GM23248 (cell line): ENCODE data around the gene SUSD3. TPM values are rescaled to one million over a fixed set of nuclear protein-coding genes. Genes with fewer than 3 reads are reported as not detected.

ENCODE experiments used
- DNase-seq: peaks from one replicate; pipeline ENCODE4 v3.0.0-alpha.2; 2015
- H2AFZ ChIP-seq: fragments of 200-600 bp; sonication (generic); 2 replicates; pipeline ENCODE4 v1.6.1; 2016; ENCODE audit warnings: antibody characterized with exemption
- H3F3A ChIP-seq: fragments of 200-600 bp; sonication (generic); 2 replicates; pipeline ENCODE4 v1.6.1; 2016; ENCODE audit warnings: mild to moderate bottlenecking, antibody characterized with exemption, mixed run types; ENCODE audit not compliant: insufficient read depth
- H3K27ac ChIP-seq: fragments of 200-600 bp; sonication (generic); 2 replicates; pipeline ENCODE4 v1.5.1; 2016; ENCODE audit warnings: mild to moderate bottlenecking
- H3K27me3 ChIP-seq: fragments of 200-600 bp; sonication (generic); replicated peaks from 2 replicates; pipeline ENCODE4 v1.6.1; 2016; ENCODE audit warnings: mild to moderate bottlenecking; ENCODE audit not compliant: insufficient read depth
- H3K36me3 ChIP-seq: fragments of 200-600 bp; sonication (generic); 2 replicates; pipeline ENCODE4 v1.6.1; 2016; ENCODE audit warnings: low read depth, mild to moderate bottlenecking
- H3K4me1 ChIP-seq: fragments of 200-600 bp; sonication (generic); 2 replicates; pipeline ENCODE4 v1.6.1; 2016; ENCODE audit warnings: mild to moderate bottlenecking; ENCODE audit not compliant: insufficient read depth
- H3K4me2 ChIP-seq: fragments of 200-600 bp; sonication (generic); one replicate; pipeline ENCODE4 v1.6.1; 2016; ENCODE audit warnings: mild to moderate bottlenecking; ENCODE audit not compliant: unreplicated experiment
- H3K4me3 ChIP-seq: fragments of 200-600 bp; sonication (generic); 2 replicates; pipeline ENCODE4 v1.5.1; 2016; ENCODE audit warnings: mild to moderate bottlenecking
- H3K79me2 ChIP-seq: fragments of 200-600 bp; sonication (generic); 2 replicates; pipeline ENCODE4 v1.6.1; 2016; ENCODE audit warnings: mild to moderate bottlenecking; ENCODE audit not compliant: insufficient read depth
- H3K9ac ChIP-seq: fragments of 200-600 bp; sonication (generic); 2 replicates; pipeline ENCODE4 v1.6.1; 2016; ENCODE audit warnings: mild to moderate bottlenecking
- H3K9me2 ChIP-seq: fragments of 200-600 bp; sonication (generic); 2 replicates; pipeline ENCODE4 v1.6.1; 2016; ENCODE audit warnings: mixed run types, mild to moderate bottlenecking, moderate library complexity; ENCODE audit not compliant: insufficient read depth
- H3K9me3 ChIP-seq: fragments of 200-600 bp; sonication (generic); one replicate; pipeline ENCODE4 v1.6.1; 2017; ENCODE audit warnings: low read depth
- H4K20me1 ChIP-seq: fragments of 200-600 bp; sonication (generic); 2 replicates; pipeline ENCODE4 v1.6.0; 2016; ENCODE audit not compliant: insufficient read depth
- EZH2 ChIP-seq: fragments of 200-600 bp; sonication (generic); IDR thresholded peaks from 2 replicates; pipeline ENCODE4 v1.6.1; 2018; ENCODE audit warnings: antibody characterized with exemption, mild to moderate bottlenecking; ENCODE audit not compliant: insufficient read depth, poor library complexity, severe bottlenecking
- EZH2phosphoT487 ChIP-seq: fragments of 200-600 bp; sonication (generic); IDR thresholded peaks from 2 replicates; pipeline ENCODE4 v1.6.1; 2018; ENCODE audit warnings: antibody characterized with exemption, moderate library complexity, mild to moderate bottlenecking, low read depth; ENCODE audit not compliant: insufficient read depth
- WGBS, 2 experiments: methylation state at CpG; one replicate each; pipeline ENCODE4 v1.1.6; 2015 to 2017; ENCODE audit warnings: low lambda C conversion rate in 2 of 2, low coverage in 1 of 2; ENCODE audit errors: missing lambda C conversion rate in 2 of 2; 5-methylcytosine and 5-hydroxymethylcytosine counted together
- in situ Hi-C: fragments of 300-500 bp; cut with MboI; formaldehyde crosslinking; loops from 2 replicates; pipeline ENCODE4 v1.15.0; 2020
- polyA plus RNA-seq: library from polyadenylated mRNA; unstranded; fragments of >200 nt; fragmentation: Nextera tagmentation; extraction: Ambion mirVana; gene quantifications from 2 replicates; pipeline ENCODE4 v1.2.1, GENCODE V29; 2016
- total RNA-seq: library from RNA; depleted of rRNA; stranded (reverse); fragments of >200 nt; shearing (Covaris generic); gene quantifications from 2 replicates; pipeline ENCODE4 v1.2.3, GENCODE V29; 2014

The SUSD3 gene
- total and polyA plus RNA-seq, 2 experiments from 2014 or later, result 0.43 TPM; not detected in 1

DNA sequence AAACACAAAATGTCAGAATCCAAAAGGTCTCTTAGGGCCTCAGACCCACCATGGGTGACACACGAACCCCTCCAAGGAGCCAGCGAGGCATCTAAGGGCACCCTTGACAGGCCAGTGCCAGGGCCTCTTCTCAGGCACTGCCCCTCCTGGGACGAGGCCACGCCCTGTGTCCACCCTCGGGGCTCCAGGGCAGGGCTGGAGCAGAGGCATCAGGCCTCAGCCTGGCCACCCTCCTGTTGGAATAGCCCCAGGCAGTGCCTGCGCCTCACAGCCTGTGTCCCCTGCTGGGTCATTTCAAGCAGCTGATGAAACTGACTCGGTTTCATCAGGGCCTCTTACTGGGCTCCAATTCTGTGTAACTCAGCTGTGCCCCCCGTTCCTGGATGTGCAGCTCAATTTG, 32.8 kb upstream of the SUSD3 start:
- no peak for DNase-seq
- no peak overlapping the region for H2AFZ ChIP-seq

DNA sequence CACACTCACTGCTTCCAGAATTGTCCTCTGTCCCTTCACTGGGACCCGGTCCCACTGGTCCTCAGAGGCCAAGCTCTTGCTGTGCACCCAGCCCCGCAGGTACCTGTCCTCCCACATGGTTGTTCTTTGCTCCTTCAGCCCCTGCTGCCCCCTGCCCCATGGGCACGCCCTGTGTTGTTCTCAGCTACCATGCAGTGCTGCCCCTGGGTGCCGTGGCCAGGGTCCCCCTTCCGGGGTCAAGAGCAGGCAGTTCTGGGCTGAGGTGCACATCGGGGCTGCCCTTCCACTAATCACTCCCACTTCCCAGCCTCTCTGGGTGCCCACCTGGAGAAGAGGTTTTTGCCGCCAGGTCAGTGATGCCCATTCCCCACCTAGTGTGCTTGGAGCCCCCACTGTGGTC, 31.9 kb upstream of the SUSD3 start:
- Histone ChIP-seq H2AFZ (no peak overlapping the region), H3K79me2 (no peaks in the 10 kb centered on the region), H3K9me3 (no peaks in the 10 kb centered on the region), H3K27ac (no peak overlapping the region), H3K4me1 (no peaks in the 10 kb centered on the region), H3K27me3 (peaks cover 3% of the 10 kb centered on the region; the same call in 1 of the 2 replicates), H3K4me2 (no peak overlapping the region), H4K20me1 (no peaks in the 10 kb centered on the region), H3K9ac (no peak overlapping the region), H3K36me3 (no peaks in the 10 kb centered on the region), H3K4me3 (no peak overlapping the region), H3F3A (no peaks in the 10 kb centered on the region), H3K9me2 (no peaks in the 10 kb centered on the region)
- DNase-seq, result no peak
- 64 to 71% methylated on average over 7 of the region's 7 CpGs for WGBS, 2 experiments
- in situ Hi-C loops, result no loop called here
- TF ChIP-seq EZH2phosphoT487 (no peak), EZH2 (no peak)

More for the DNA sequence above, 32.8 kb upstream of the SUSD3 start:
- Histone ChIP-seq H3F3A (no peaks in the 10 kb centered on the region), H3K27ac (no peak overlapping the region), H3K79me2 (no peaks in the 10 kb centered on the region), H3K4me1 (no peaks in the 10 kb centered on the region), H3K27me3 (0 out of 2 replicates have a peak, but pooled peaks cover 1% of the 10 kb centered on the region), H3K9me2 (no peaks in the 10 kb centered on the region), H3K9ac (no peak overlapping the region), H3K4me2 (no peak overlapping the region), H3K9me3 (no peaks in the 10 kb centered on the region), H3K4me3 (no peak overlapping the region), H4K20me1 (no peaks in the 10 kb centered on the region), H3K36me3 (no peaks in the 10 kb centered on the region)
- in situ Hi-C loops, result no loop called here
- no peak for TF ChIP-seq EZH2
- TF ChIP-seq EZH2phosphoT487, result no peak
- 58 to 61% methylated on average over 8 of the region's 8 CpGs for WGBS, 2 experiments

DNA sequence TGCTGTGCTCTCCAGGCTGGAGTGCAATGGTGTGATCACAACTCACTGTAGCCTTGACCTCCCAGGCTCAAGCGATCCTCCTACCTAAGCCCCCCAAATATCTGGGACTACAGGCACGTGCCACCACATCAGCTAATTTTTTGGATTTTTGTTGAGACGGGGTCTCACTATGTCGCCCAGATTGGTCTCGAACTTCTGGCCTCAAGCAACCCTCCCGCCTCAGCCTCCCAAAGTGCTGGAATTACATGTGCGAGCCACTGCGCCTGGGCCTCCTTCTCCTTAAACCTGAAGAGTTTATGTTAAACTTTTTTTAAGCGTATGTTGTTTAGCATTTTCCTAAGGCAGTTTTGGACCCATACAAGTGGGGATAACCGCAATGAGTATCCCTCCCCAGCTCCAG, 30.8 kb upstream of the SUSD3 start:
- in situ Hi-C loops, result no loop called here

DNA sequence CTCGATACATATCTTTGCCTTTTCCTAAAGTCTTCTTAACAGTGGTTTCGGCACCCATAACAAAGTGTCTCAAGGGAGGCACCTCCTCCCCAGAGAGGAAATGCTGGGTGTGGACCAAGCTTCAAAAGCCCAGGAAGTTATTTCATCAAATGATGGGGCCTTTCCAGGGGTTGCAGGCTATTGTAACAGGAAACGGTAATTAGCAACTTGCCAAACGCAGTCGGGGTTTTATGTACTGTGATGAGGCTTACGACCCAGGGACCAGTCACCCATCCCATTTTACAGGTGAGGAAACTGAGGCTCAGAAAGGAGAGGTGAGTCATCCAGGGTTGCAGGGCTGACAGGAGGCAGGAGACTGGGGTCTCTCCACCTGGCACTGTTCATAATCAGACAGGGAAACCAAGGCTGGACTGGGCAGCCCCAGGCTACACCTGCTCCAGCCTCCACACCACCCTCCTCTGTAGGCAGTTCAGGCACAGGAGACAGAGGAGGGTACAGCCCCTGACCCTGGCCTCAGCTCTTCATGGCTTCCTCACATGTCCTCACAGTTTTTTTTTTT, 30.0 kb upstream of the SUSD3 start:
- Histone ChIP-seq H3K9me2 (no peaks in the 10 kb centered on the region), H3K79me2 (no peaks in the 10 kb centered on the region), H3K4me3 (no peak overlapping the region), H4K20me1 (no peaks in the 10 kb centered on the region), H3K36me3 (no peaks in the 10 kb centered on the region), H2AFZ (no peak overlapping the region), H3K4me2 (no peak overlapping the region), H3K9ac (no peak overlapping the region), H3K27ac (no peak overlapping the region), H3F3A (no peaks in the 10 kb centered on the region), H3K27me3 (peaks cover 6% of the 10 kb centered on the region; the same call in 1 of the 2 replicates), H3K4me1 (no peaks in the 10 kb centered on the region), H3K9me3 (no peaks in the 10 kb centered on the region)
- in situ Hi-C loops, result no loop called here
- TF ChIP-seq EZH2phosphoT487 (no peak), EZH2 (no peak)
- no peak for DNase-seq
- WGBS, 2 experiments, result 63 to 64% methylated on average over 6 of the region's 6 CpGs

More for the DNA sequence above, 30.8 kb upstream of the SUSD3 start:
- H3K9ac ChIP-seq, result no peak overlapping the region
- H3K4me1 ChIP-seq, result no peaks in the 10 kb centered on the region
- no peak overlapping the region for H3K4me3 ChIP-seq
- no peak overlapping the region for H3K27ac ChIP-seq
- WGBS, 2 experiments, result 79 to 82% methylated on average over 10 of the region's 10 CpGs
- H3K4me2 ChIP-seq, result no peak overlapping the region
- TF ChIP-seq EZH2phosphoT487, result no peak
- no peak for TF ChIP-seq EZH2
- H3K9me2 ChIP-seq, result no peaks in the 10 kb centered on the region
- no peaks in the 10 kb centered on the region for H4K20me1 ChIP-seq
- H3K9me3 ChIP-seq, result no peaks in the 10 kb centered on the region
- DNase-seq, result no peak
- no peaks in the 10 kb centered on the region for H3K79me2 ChIP-seq
- no peak overlapping the region for H2AFZ ChIP-seq
- peaks cover 6% of the 10 kb centered on the region; the same call in 1 of the 2 replicates for H3K27me3 ChIP-seq
- no peaks in the 10 kb centered on the region for H3F3A ChIP-seq
- H3K36me3 ChIP-seq, result no peaks in the 10 kb centered on the region
